ENCODE results near the gene CARMIL1. TPM values are rescaled to one million over a fixed set of nuclear protein-coding genes. Genes with fewer than 3 reads are reported as not detected.

The CARMIL1 gene
- total and polyA plus RNA-seq, 11 donors, result 2.4 to 9.1 (median 5.3) TPM

DNA sequence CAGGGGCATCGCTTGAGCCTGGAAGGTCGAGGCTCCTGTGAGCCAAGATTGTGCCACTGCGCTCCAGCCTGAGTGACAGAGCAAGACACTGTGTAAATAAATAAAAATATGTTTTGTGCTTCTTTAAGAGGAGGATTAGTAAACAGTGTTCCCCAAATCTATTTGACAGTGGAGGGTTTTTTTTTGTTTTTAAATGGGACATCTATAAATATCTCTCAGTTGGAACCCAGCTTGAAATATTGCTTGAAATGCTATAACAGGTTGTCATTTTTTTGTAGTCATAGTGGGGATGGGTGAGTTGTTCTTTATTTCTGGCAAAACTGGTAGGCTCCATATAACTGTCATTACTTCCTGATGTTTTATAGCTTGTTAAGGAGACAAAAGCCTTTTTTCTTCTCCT is 54.3 kb downstream of the CARMIL1 start:
- intact Hi-C loops (cut with DNase I), result no loop called here
- Histone ChIP-seq H3K9me3 (no peaks in the 10 kb centered on the region), H3K36me3 (no peaks in the 10 kb centered on the region), H3K4me1 (peaks cover 0 to 39% (median 14%) of the 10 kb centered on the region in 12 donors), H3K4me3 (no peak overlapping the region), H3K27ac (no peak overlapping the region), H3K27me3 (no peaks in the 10 kb centered on the region)
- 90 to 97% (median 94%) methylated on average over 3 of the region's 3 CpGs for WGBS, 4 donors
- DNase-seq (no peak), ATAC-seq (no peak)
- TF ChIP-seq POLR2A (IDR thresholded peaks at IDR 0.05), result no peak
- TF ChIP-seq, protein P1, sequence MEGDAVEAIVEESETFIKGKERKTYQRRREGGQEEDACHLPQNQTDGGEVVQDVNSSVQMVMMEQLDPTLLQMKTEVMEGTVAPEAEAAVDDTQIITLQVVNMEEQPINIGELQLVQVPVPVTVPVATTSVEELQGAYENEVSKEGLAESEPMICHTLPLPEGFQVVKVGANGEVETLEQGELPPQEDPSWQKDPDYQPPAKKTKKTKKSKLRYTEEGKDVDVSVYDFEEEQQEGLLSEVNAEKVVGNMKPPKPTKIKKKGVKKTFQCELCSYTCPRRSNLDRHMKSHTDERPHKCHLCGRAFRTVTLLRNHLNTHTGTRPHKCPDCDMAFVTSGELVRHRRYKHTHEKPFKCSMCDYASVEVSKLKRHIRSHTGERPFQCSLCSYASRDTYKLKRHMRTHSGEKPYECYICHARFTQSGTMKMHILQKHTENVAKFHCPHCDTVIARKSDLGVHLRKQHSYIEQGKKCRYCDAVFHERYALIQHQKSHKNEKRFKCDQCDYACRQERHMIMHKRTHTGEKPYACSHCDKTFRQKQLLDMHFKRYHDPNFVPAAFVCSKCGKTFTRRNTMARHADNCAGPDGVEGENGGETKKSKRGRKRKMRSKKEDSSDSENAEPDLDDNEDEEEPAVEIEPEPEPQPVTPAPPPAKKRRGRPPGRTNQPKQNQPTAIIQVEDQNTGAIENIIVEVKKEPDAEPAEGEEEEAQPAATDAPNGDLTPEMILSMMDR (IDR thresholded peaks at IDR 0.05), result no peak

DNA sequence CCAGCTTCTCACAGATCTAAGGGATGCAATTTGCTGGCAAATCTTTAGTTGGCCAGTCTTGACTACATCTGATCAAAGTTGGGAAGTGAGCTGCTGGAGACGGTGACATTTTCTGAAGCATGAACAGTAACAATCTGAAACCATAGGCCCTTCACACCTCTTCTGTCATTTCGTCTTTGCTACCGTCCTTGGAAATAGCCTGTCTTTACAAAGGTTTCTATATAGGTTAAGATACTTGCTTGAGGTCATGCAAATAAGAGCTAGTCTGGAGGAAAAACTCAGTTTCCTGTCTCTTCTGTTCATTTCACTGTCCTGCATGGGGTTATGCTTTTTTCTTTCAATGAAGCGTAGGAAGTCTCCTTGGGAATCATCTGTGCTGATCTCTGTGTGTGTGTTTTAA is 55.6 kb downstream of the CARMIL1 start:
- no peak overlapping the region for H3K27ac ChIP-seq
- 75 to 86% (median 83%) methylated on average over 4 of the region's 4 CpGs for WGBS, 4 donors
- H3K4me3 ChIP-seq, result no peak overlapping the region
- H3K27me3 ChIP-seq, result no peaks in the 10 kb centered on the region
- no peak for ATAC-seq
- H3K9me3 ChIP-seq, result no peaks in the 10 kb centered on the region
- intact Hi-C loops (cut with DNase I), result no loop called here
- H3K36me3 ChIP-seq, result no peaks in the 10 kb centered on the region
- peaks cover 0 to 35% (median 14%) of the 10 kb centered on the region in 12 donors for H3K4me1 ChIP-seq
- TF ChIP-seq, protein P1 (IDR thresholded peaks at IDR 0.05), result no peak
- no peak for TF ChIP-seq POLR2A (IDR thresholded peaks at IDR 0.05)
- no peak for DNase-seq

DNA sequence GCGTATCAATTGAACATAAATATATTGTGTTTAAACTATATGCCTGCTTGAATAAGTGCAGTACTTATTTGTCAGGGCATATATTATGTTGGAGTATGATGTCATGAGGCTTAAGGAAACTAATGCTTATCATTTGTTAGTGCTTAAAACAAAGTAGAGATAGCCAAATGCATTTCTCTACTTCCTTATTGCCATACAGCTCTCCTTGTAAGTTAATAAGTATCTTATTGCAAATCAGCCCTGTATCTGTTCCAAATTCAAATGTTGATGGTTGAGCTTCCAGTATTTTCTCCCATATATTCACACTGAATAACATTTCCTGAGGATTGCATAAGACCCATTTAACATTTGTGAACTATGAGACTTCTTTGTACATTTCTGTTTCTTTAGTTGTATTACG is 57.8 kb downstream of the CARMIL1 start:
- intact Hi-C loops (cut with DNase I), result no loop called here
- DNase-seq (no peak), ATAC-seq (no peak)
- Histone ChIP-seq H3K36me3 (no peaks in the 10 kb centered on the region), H3K27ac (no peak overlapping the region), H3K4me1 (peaks cover 0 to 30% (median 8%) of the 10 kb centered on the region in 12 donors), H3K4me3 (no peak overlapping the region), H3K9me3 (no peaks in the 10 kb centered on the region), H3K27me3 (no peaks in the 10 kb centered on the region)
- TF ChIP-seq POLR2A (IDR thresholded peaks at IDR 0.05), result no peak
- WGBS, 4 donors, result 94 to 99% (median 95%) methylated on average over 2 of the region's 2 CpGs

DNA sequence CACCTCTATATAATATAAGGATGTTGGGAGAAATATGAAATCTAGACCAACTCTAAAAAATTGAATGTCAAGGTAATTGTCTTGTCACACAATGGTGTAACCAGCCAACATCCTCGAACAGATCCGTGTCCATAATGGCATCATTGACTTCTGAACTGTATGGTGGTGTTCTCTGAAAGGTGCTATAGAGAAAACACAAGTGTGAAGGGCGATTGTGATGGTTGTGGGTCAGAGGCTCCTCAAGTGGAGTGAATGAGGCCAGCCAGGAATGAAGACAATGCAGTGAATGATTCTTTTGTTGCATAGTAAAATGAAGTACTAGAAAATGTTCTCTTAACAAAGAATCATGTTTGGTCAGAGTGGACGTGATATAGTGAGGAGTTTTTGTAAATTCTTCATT is 58.3 kb downstream of the CARMIL1 start:
- H3K36me3 ChIP-seq, result no peaks in the 10 kb centered on the region
- intact Hi-C loops (cut with DNase I), result no loop called here
- no peaks in the 10 kb centered on the region for H3K27me3 ChIP-seq
- DNase-seq (no peak), ATAC-seq (no peak)
- no peak overlapping the region for H3K4me3 ChIP-seq
- H3K9me3 ChIP-seq, result no peaks in the 10 kb centered on the region
- TF ChIP-seq, protein P1 (IDR thresholded peaks at IDR 0.05), result no peak
- TF ChIP-seq POLR2A (IDR thresholded peaks at IDR 0.05), result no peak
- WGBS, 4 donors, result 67 to 87% (median 81%) methylated on average over 4 of the region's 4 CpGs
- H3K27ac ChIP-seq, result no peak overlapping the region
- peaks cover 0 to 26% (median 7%) of the 10 kb centered on the region in 12 donors for H3K4me1 ChIP-seq

Data from heart left ventricle (tissue), 16 donors.